Suppressor macrophage (primary cell): ENCODE results near the gene SPATS1.
A peak's percentile ranks its signal among the peaks of the same experiment; 100 is the strongest.

Source experiments
- DNase-seq, 4 experiments: peaks; one replicate each; pipeline ENCODE4 v3.0.0-alpha.2; 2020 to 2022
- total RNA-seq, 17 experiments: gene quantifications; one replicate each; lab custom pipeline; 2026; ENCODE audit warnings: mixed read lengths in 6 of 17, inconsistent platforms in 3 of 17; lab: John Stamatoyannopoulos, UW

Gene SPATS1, protein sequence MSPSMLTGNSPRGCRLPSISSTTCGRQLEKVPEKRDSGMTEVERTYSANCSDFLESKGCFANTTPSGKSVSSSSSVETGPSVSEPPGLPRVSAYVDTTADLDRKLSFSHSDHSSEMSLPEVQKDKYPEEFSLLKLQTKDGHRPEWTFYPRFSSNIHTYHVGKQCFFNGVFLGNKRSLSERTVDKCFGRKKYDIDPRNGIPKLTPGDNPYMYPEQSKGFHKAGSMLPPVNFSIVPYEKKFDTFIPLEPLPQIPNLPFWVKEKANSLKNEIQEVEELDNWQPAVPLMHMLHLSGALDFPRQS
- total RNA-seq = 0 to 1.5 (median 0) reads per million in 17 experiments

GRCh38 chr6:44342489-44342888, at the start of gene SPATS1:
SPATS1 (plus strand) TSS chr6:44342650; CDS start chr6:44343096, 446 bp downstream.
- peak; percentile 15 to 59 (median 44) for DNase-seq

GRCh38 chr6:44292661-44293365, 49.6 kb upstream of the SPATS1 start:
- DNase-seq = no peak

- no peak for DNase-seq
Measured at GRCh38 chr6:44294832-44295791, 47.3 kb upstream of the SPATS1 start.

DNA sequence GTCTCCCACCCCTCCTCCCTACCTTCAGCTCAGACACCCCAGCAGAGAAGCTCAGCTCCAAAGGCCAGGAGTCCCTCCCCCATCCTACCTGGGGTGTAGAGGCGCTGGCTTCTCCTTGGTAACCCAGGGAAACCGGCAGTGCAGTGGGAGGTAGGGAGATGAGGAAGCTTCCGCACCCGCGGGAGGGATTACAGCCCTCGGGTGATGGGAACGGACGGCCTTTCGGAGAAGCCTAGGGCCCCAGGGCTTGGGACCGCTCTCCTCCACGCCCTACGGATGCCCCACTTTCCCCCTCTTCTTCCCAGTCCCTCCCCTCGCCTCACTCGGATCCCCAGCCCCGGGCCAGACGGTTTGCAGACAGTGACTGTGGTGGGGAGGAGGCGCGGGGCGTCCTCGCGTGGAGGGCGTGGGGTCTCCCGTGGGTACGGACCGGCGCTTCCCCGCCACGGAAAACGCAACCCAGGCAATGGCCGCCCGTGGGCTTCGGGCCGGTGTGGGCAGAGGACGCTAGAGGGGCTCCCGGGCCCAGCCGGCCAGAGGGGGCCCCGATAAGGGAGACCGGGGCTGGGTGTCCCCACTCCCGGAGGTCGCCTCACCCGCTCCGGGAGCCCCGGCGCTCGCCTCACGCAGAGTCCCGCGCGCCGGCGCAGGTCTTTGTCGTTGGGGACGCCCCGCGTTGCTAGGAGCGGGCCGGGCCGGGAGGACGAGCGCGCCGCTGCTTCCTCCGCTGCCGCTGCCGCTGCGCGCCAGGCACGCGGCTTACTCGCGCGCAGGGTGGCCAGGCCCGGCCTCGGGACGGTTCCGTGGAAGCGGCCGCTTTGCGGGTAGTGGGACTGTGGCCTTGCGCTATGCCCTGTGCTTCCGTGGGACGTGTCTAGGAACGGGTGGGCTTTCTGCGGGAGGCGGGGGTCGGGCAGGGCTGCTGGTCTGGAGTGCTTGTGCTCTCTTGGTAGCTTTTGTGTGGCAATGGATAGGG, 45.1 kb upstream of the SPATS1 start:
- DNase-seq = peak; percentile 37 to 76 (median 52)

DNA sequence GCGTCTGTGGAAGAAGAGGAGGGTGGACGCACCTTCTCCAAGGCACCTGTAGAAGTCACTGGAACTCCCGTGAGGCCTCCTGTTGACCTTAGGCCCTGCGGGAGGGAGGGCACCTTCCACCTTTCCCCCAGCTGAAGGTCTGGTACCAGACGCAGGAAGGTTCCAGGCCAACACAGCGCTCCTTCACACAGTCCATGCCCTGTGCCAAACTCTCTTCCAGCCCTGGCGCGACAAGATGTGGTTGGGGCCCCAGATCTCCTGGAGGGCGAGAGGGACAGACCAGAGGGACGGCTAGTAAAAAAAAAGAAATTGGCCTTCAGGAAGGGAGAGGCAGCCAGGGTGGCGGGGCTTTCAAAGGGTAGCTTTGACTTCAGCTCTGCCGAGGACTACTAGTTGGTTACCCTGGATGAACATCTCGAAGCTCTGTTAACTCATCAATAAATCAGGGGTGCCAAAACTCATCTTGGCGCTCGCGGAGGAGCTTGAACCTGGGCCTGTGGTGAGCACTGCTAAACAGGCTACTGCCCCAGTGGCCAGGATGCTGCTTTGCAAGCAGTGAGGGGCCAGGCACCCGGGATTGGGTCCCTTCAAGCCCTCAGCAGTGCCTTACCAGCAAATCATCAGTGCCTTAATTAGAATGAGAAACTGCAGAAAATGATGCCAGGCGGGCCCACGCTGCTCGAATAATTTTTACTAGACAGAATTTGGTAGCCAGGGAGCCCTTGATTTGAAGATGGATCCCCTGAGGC, 44.2 kb upstream of the SPATS1 start:
- DNase-seq = no peak

DNA sequence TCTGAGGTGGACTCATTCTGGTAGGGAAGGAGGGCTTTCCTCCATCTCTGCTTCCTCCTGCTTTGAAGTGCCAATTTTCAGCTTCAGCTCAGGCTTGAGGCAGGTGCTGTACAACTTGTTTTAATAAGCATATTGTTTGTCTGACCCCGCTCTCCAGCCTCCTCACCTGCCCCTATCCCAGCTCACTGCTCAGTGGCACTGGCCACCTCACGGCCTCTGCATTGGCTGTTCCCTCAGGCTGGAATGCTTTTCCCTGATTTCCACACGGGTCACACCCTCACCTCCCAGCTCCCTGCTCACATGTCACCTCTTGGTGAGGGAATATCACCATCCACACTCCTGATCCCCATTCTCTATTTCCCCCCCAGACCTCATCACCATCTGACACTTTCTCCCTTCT, 43.6 kb upstream of the SPATS1 start:
- no peak for DNase-seq

- no peak for DNase-seq
Measured at GRCh38 chr6:44300292-44300823, 42.1 kb upstream of the SPATS1 start.

DNA sequence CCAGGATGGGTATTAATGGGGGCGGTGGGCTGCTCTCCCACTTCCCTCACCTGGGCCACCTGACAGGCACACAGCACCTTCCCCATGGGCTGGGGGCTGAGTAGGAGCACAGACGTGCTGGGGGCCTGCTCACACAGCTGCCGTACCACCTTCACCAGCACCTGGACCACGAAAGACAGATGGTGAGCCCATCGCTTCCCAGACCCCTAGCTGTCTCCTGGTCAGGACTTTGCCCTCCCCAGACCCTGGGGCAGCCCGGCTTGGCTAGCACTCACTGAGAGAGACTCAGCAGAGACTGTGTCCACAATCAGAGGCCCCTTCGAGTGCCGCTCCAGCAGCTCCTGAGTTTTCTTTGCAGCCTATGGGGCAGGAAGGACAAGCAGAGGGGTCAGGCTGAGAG, 41.3 kb upstream of the SPATS1 start:
- DNase-seq = no peak

- DNase-seq = no peak
Measured at GRCh38 chr6:44301782-44302564, 40.5 kb upstream of the SPATS1 start.

DNA sequence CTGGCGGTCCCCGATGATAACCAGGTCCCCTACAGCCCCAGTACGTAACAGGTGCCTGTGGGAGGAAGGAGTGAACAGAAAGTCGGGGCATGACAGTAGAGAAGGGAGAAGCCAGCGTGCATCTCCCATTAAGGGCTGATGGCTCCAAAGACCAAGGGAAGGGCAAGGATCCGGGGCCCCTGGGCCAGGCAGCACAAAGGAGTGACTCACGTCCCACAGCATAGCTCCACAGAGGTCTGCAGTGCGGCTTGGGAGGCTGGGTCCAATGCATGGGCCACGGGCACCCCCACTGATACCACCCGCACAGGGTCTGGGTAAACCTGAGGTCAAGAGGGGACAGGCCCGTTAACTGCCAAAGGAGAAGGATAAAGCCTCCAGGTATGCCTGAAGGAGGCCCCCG, 39.6 kb upstream of the SPATS1 start:
- DNase-seq = no peak

GRCh38 chr6:44303842-44304241, 38.6 kb upstream of the SPATS1 start:
- no peak for DNase-seq

DNA sequence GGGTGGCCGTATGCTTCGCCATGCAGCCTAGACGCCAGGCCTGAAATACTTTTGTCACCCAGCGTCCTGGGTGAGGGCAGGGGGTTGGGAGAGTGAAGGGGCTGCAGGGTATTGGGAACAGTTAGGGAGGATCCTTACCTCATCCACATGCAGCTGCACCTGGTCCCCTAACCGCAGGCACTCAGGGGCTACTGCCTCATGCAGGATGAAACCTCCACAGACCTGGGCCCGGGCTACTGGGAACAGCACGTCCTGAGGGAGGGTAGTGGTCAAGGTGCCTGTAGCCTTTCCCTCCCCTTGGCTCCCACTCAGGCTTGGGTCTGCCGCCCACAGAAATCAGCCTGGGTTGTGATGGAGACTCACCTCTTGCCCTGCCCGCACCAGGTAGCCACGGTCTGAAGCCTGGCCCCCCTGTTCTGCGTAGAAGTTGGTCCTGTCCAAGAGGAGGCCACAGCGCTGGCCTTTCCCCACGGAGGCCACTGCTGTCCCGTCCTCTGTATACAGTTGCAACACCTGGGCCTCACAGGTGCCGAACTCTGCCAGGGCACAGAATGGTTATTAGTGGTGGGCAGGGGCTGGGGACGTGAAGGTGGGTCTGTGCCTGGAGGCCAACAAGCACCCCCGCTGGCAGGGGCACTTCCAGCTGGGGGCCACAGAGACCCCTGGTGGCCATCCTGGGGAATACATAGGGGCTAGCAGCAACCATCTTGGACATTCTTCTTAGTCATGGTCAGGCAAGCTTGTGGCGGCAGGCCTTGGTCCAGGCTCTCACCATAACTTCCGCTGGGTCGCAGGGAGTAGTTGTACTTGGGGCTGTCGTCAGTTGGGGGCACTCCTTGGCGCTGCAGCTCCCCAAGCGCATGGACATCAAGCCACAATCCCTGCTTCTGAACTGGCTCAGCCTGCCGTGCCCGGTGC, 37.9 kb upstream of the SPATS1 start:
- DNase-seq = peak; percentile 56 to 73 (median 60)

GRCh38 chr6:44305200-44305725, 37.2 kb upstream of the SPATS1 start:
- no peak for DNase-seq

DNA sequence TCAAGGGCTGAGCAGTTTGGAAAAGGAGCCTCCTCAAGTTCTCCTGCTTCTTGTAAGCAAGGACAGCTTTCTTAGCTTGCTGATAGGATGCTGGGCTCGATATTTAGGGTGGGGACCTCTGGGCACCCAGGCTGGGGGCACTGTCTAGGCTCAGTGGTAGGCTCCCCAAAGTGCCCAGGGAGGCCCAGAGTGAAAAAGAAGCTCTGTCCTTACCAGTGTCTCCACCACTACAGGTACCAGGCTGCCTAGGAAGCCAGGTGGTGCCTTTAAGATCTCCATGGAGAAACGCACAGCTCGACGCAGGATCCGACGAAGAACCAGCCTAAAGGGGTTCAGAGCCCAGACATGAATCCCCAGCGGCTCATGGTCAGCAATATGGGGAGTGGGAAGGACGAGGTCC, 35.7 kb upstream of the SPATS1 start:
- DNase-seq = no peak

DNA sequence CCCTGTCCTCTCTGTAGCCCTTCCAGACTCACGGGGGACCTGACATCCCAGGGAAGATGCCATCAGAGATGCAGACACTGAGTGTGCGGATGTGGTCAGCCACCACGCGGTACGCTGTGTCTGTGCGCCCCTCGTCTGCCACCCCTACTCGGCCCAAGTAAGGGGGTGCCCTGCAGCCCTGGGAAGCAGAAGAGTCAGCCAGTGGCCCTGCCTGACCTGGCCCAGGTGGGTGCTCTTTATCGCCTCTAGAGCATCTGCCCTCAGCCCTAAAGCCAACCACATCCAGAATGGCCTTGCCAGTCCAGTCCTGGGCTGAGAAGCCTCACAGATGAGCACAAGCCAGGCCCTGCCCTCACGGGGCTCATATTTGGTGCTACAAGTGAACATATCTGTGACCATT, 35.2 kb upstream of the SPATS1 start:
- no peak for DNase-seq

DNA sequence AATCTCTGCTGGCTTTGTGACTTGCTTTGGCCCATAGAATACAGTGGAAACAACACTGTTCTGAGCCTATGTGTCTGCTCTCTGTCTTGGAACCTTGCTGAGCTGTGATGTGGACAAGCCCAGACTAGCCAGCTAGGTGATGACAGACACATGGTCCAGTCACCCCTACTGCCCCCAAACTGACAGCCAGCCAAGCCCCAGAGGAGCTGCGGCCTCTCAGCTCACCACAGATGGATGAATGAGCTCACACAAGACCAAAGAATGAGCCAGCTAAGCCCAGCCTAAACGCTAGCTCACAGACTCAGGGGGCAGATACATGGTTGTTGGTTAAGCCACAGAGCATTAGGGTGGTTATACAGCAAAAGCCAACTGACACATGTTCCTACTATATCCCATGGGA, 33.4 kb upstream of the SPATS1 start:
- no peak for DNase-seq

GRCh38 chr6:44309631-44310030, 32.8 kb upstream of the SPATS1 start:
- no peak for DNase-seq

GRCh38 chr6:44310241-44310640, 32.2 kb upstream of the SPATS1 start:
- no peak for DNase-seq
